ENCODE data around the gene DTX1.

GRCh38 chr12:113064395-113065125 is 8.0 kb downstream of the DTX1 start:
- TF ChIP-seq CTCF (IDR thresholded peaks at IDR 0.05), result no peak
- TF ChIP-seq POLR2A (IDR thresholded peaks at IDR 0.05), result no peak
